K562 (cell line): ENCODE measurements around the gene FIG4. TPM values are rescaled to one million over a fixed set of nuclear protein-coding genes. Genes with fewer than 3 reads are reported as not detected.

Source experiments
- ATAC-seq: fragments of 200-7000 bp; cut with Tn5 transposase; 3 replicates; pipeline ENCODE4 v1.9.1; 2020; ENCODE audit warnings: moderate library complexity
- BruUV-seq: library from RNA; stranded (reverse); fragments of 400-500 nt; replicated peaks from 2 replicates; lab custom pipeline; 2021; lab: Mats Ljungman, UMichigan
- CTCF ChIA-PET: fragments of 300-600 bp; formaldehyde crosslinking; extraction: SDS; loops from one replicate; lab custom pipeline; 2021; ENCODE audit warnings: low intra/inter-chr PET ratio; lab: Yijun Ruan, JAX
- POLR2A ChIA-PET: fragments of 300-600, 350-650 bp; sonication (Branson Sonifier 250); formaldehyde crosslinking; extraction: SDS; loops from one replicate; lab custom pipeline; 2021; ENCODE audit warnings: antibody characterized with exemption, inconsistent platforms; lab: Yijun Ruan, JAX
- DNase-seq, 4 experiments: peaks; one replicate each; pipeline versions ENCODE4 v3.0.0 to v3.0.0-alpha.2; 2011 to 2018; ENCODE audit warnings: low spot score in 3 of 4, mixed read lengths in 3 of 4; ENCODE audit errors: extremely low read depth in 1 of 4
- FAIRE-seq: peaks from 2 replicates; lab custom pipeline; 2011; peaks lifted over from hg19 to GRCh38; lab: Jason Lieb, UNC
- H2AFZ ChIP-seq: 2 replicates; pipeline ENCODE4 v1.6.0; 2011; ENCODE audit warnings: low read depth, low read length, control low read depth, inconsistent platforms
- H3K27ac ChIP-seq: fragments of 200-600 bp; 3 replicates; pipeline ENCODE4 v1.8.0; 2011; ENCODE audit warnings: low read depth, mild to moderate bottlenecking, control low read depth, inconsistent platforms, low read length, moderate library complexity, mixed read lengths; ENCODE audit errors: extremely low read depth
- H3K27me3 ChIP-seq, 2 experiments: fragments of 300-600 bp in 1 of 2; 2 replicates in 1 of 2; 3 replicates in 1 of 2; pipeline versions ENCODE4 v1.6.0 to v1.8.0; 2011; ENCODE audit warnings: inconsistent platforms in 2 of 2, low read length in 2 of 2, mild to moderate bottlenecking in 1 of 2, mixed read lengths in 1 of 2, moderate library complexity in 1 of 2; ENCODE audit not compliant: control insufficient read depth in 2 of 2, insufficient read depth in 2 of 2
- H3K36me3 ChIP-seq: fragments of 300-600 bp; 3 replicates; pipeline ENCODE4 v1.8.0; 2011; ENCODE audit warnings: mild to moderate bottlenecking, low read length, inconsistent platforms; ENCODE audit not compliant: control insufficient read depth, insufficient read depth
- H3K4me1 ChIP-seq, 2 experiments: fragments of 200-600 bp in 1 of 2; replicated peaks in 1 of 2; 2 replicates in 1 of 2; 3 replicates in 1 of 2; pipeline versions ENCODE4 v1.5.1 to v1.8.0; 2011; ENCODE audit warnings: inconsistent platforms in 2 of 2, low read length in 2 of 2, mild to moderate bottlenecking in 1 of 2, mixed read lengths in 1 of 2, moderate library complexity in 1 of 2; ENCODE audit not compliant: control insufficient read depth in 2 of 2, insufficient read depth in 2 of 2
- H3K4me2 ChIP-seq: 2 replicates; pipeline ENCODE4 v1.6.1; 2011; ENCODE audit warnings: low read length, control low read depth, inconsistent platforms, mixed read lengths; ENCODE audit not compliant: insufficient read depth
- H3K4me3 ChIP-seq: fragments of 200-600 bp; sonication (generic), shearing (Covaris generic); 2 replicates; pipeline ENCODE4 v1.5.1; 2016; ENCODE audit warnings: control low read depth, inconsistent platforms
- H3K79me2 ChIP-seq: fragments of 200-600 bp; 3 replicates; pipeline ENCODE4 v1.8.0; 2011; ENCODE audit warnings: low read length, inconsistent platforms; ENCODE audit not compliant: control insufficient read depth, insufficient read depth
- H3K9ac ChIP-seq, 2 experiments: 2 replicates each; pipeline versions ENCODE4 v1.6.0 to v1.6.1; 2011; ENCODE audit warnings: low read depth in 2 of 2, low read length in 2 of 2, control low read depth in 1 of 2, inconsistent platforms in 1 of 2, mild to moderate bottlenecking in 1 of 2, mixed read lengths in 1 of 2; ENCODE audit not compliant: insufficient read depth in 1 of 2
- H3K9me1 ChIP-seq: one replicate; pipeline ENCODE4 v1.6.0; 2011; ENCODE audit warnings: inconsistent platforms, mild to moderate bottlenecking, low read length, moderate library complexity; ENCODE audit not compliant: control insufficient read depth, insufficient read depth
- H3K9me3 ChIP-seq: replicated peaks from 2 replicates; pipeline ENCODE4 v1.5.1; 2011; ENCODE audit warnings: low read depth, low read length, inconsistent platforms; ENCODE audit not compliant: control insufficient read depth, insufficient read depth
- H4K20me1 ChIP-seq: replicated peaks from 2 replicates; pipeline ENCODE4 v1.6.1; 2011; ENCODE audit warnings: low read length, inconsistent platforms, mixed read lengths; ENCODE audit not compliant: control insufficient read depth, insufficient read depth
- ARHGAP35 ChIP-seq: fragments of 450-650 bp; IDR thresholded peaks from 2 replicates; pipeline ENCODE4 v1.6.1; 2018; ENCODE audit not compliant: partially characterized antibody
- ASH1L ChIP-seq: fragments of 450-650 bp; IDR thresholded peaks from 2 replicates; pipeline ENCODE4 v1.6.1; 2018; ENCODE audit warnings: borderline replicate concordance, mild to moderate bottlenecking, low read depth; ENCODE audit not compliant: partially characterized antibody
- BCOR ChIP-seq: fragments of 450-650 bp; IDR thresholded peaks from 2 replicates; pipeline ENCODE4 v1.6.1; 2016
- CREBBP ChIP-seq: IDR thresholded peaks from one replicate; pipeline ENCODE4 v1.6.1; 2012; ENCODE audit warnings: low read depth, mild to moderate bottlenecking, control low read depth, inconsistent platforms, low read length
- ELF2 ChIP-seq: fragments of 250-450 bp; sonication (Bioruptor Pico); IDR thresholded peaks from 2 replicates; pipeline ENCODE4 v1.5.0; 2021; ENCODE audit warnings: mild to moderate bottlenecking
- PTRF ChIP-seq: fragments of 450-650 bp; IDR thresholded peaks from 2 replicates; pipeline ENCODE4 v1.6.1; 2016; ENCODE audit warnings: mild to moderate bottlenecking, missing genetic modification characterization, missing compliant biosample characterization
- RAD51 ChIP-seq: fragments of 450-650 bp; IDR thresholded peaks from 2 replicates; pipeline ENCODE4 v1.7.1; 2016; ENCODE audit warnings: low read depth, mild to moderate bottlenecking, borderline replicate concordance
- ZNF146 ChIP-seq: IDR thresholded peaks from one replicate; pipeline ENCODE4 v1.6.1; 2018; ENCODE audit warnings: missing compliant biosample characterization; ENCODE audit not compliant: unreplicated experiment
- WGBS: fragments of 100-300 bp; shearing (Covaris generic); methylation state at CpG from one replicate; pipeline ENCODE4 v1.1.6; 2016; ENCODE audit warnings: low coverage, mixed read lengths; ENCODE audit not compliant: insufficient coverage; ENCODE audit errors: missing lambda C conversion rate; 5-methylcytosine and 5-hydroxymethylcytosine counted together
- in situ Hi-C: fragments of 300-500 bp; cut with MboI; formaldehyde crosslinking; loops from 4 replicates; pipeline ENCODE4 v1.15.0; 2018; ENCODE audit warnings: inconsistent platforms, mixed read lengths
- intact Hi-C: fragments of 100-400 bp; cut with micrococcal nuclease; formaldehyde crosslinking; loops from 2 replicates; pipeline ENCODE4 v1.14.2; 2022
- polyA plus RNA-seq, 8 experiments: library from polyadenylated mRNA; depleted of rRNA in 4 of 8; stranded (reverse) in 5 of 8; unstranded in 3 of 8; fragments of >200 nt; fragmentation: Nextera tagmentation in 2 of 8; fragmentation: Illumina TruSeq in 1 of 8; extraction: Ambion mirVana in 2 of 8; extraction: Trizol in 1 of 8; gene quantifications; 2 replicates each; pipeline versions ENCODE4 v1.2.1 to v1.2.3, GENCODE V29; 2011 to 2014; ENCODE audit warnings: inconsistent platforms in 1 of 8, missing spikeins in 1 of 8
- total RNA-seq, 7 experiments: library from RNA; depleted of rRNA in 6 of 7; stranded (reverse); fragments of >200 nt in 6 of 7; fragmentation: Illumina TruSeq in 2 of 7; extraction: Trizol in 2 of 7; gene quantifications; 2 replicates each; pipeline versions ENCODE4 v1.2.1 to v1.2.3, GENCODE V29; 2011 to 2021; ENCODE audit warnings: low replicate concordance in 1 of 7
- TF ChIP-seq, protein P1 (sequence below): sonication (generic); formaldehyde crosslinking; IDR thresholded peaks from 2 replicates; pipeline ENCODE4 v1.8.0; 2022; ENCODE audit warnings: mild to moderate bottlenecking, missing genetic modification reagents, borderline replicate concordance

Gene FIG4
- total and polyA plus RNA-seq, 9 of the 15 experiments (the other 6 are each of a cell fraction or from before 2014, with no cell fraction given): 1.5 to 6.8 (median 4.3) TPM

DNA sequence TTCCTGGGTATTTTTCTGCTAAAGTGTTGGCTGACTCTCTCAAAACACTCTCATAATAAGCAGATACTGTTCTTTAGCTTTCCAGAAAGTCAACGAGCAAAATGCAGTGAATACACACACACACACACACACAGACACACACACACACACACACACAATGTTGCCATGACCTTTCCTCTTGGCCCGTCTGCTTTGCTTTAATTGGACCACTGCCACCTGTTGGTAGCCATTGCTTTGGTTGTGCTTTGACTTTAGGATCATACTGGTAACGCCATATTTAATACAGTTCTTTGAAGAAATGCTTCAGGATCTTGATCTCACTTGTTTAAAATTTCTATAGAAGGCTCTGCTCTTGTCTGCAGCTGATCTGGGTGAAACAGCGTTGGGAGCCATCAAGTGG lies 4.4 kb downstream of the FIG4 start (continued):
- no peak for TF ChIP-seq RAD51

DNA sequence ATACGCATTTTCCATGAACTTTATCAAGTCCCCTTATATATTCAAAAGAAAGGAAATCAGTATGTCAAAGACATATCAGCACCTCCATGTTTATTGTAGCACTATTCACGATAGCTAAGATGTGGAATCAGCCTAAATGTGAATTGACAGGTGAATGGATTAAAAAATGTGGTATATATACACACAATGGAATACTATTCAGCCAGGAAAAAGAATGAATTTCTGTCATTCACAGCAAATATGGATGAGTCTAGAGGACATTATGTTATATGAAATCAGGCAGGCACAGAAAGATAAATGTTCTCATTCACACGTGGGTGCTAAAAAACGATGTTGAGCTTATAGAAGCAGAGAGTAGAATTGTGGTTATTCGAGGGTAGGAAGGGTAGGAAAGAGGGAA lies 5.3 kb downstream of the FIG4 start:
- no peak overlapping the region for H3K4me2 ChIP-seq
- ChIA-PET POLR2A (no interaction called here), CTCF (no interaction called here)
- no peak overlapping the region for H3K4me3 ChIP-seq
- H2AFZ ChIP-seq: no peak overlapping the region
- H3K9me1 ChIP-seq: no peaks in the 10 kb centered on the region
- H3K4me1 ChIP-seq: peaks cover 0 to 2% of the 10 kb centered on the region in 2 experiments; a peak in 1 of 5 replicates
- FAIRE-seq (no peak), DNase-seq (no peak), ATAC-seq (no peak)
- H3K9ac ChIP-seq: no peak overlapping the region
- intact Hi-C loops (loop anchor here (10.0 kb wide), 1 partner anchor 512 kb away; no protein-coding TSS in a partner anchor), in situ Hi-C loops (no loop called here)
- no peaks in the 10 kb centered on the region for H3K27me3 ChIP-seq
- no TSS peak for BruUV-seq
- no peaks in the 10 kb centered on the region for H3K36me3 ChIP-seq
- TF ChIP-seq ARHGAP35 (no peak), ZNF146 (CRISPR knock-in tag) (peak; percentile 88)
- no peak overlapping the region for H3K27ac ChIP-seq
- 11% methylated on average over 5 of the region's 5 CpGs for WGBS
- H3K9me3 ChIP-seq: no peaks in the 10 kb centered on the region
- no peaks in the 10 kb centered on the region for H4K20me1 ChIP-seq
- no peaks in the 10 kb centered on the region for H3K79me2 ChIP-seq

DNA sequence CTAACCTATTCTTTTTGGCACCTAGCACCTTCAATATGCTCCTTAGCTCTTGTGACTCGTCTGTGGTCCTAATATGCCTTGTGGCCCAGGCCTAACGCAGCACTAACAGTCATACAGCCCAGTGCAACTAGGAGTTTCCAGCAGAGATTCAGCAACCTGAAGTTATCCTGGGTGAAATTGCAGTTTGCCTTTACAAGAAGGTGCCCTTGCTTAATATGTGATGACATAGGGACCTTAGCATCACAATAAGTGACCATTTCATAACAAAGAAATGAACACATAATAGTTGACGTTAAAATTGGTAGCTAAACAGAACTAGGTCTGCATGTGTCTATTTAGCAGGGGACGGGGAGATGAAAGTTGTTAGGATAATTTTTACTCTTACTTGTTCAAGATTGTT lies 10.1 kb downstream of the FIG4 start:
- no peaks in the 10 kb centered on the region for H3K79me2 ChIP-seq
- WGBS: 6% methylated on average over 4 of the region's 4 CpGs
- intact Hi-C loops: loop anchor here (10.0 kb wide), 1 partner anchor 474 kb away; the partner anchor contains the start of gene WASF1
- TF ChIP-seq BCOR (no peak), ELF2 (no peak), ASH1L (no peak), CREBBP (no peak), PTRF (tag) (no peak)
- TF ChIP-seq, protein P1, sequence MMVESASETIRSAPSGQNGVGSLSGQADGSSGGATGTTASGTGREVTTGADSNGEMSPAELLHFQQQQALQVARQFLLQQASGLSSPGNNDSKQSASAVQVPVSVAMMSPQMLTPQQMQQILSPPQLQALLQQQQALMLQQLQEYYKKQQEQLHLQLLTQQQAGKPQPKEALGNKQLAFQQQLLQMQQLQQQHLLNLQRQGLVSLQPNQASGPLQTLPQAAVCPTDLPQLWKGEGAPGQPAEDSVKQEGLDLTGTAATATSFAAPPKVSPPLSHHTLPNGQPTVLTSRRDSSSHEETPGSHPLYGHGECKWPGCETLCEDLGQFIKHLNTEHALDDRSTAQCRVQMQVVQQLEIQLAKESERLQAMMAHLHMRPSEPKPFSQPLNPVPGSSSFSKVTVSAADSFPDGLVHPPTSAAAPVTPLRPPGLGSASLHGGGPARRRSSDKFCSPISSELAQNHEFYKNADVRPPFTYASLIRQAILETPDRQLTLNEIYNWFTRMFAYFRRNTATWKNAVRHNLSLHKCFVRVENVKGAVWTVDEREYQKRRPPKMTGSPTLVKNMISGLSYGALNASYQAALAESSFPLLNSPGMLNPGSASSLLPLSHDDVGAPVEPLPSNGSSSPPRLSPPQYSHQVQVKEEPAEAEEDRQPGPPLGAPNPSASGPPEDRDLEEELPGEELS (CRISPR knock-in tag): no peak

More for the DNA sequence above, 10.1 kb downstream of the FIG4 start:
- H3K27me3 ChIP-seq: no peaks in the 10 kb centered on the region
- no peaks in the 10 kb centered on the region for H3K9me1 ChIP-seq
- H3K4me3 ChIP-seq: no peak overlapping the region
- H3K4me2 ChIP-seq: no peak overlapping the region
- ChIA-PET POLR2A (interaction anchor here (1.4 kb wide), 1 partner anchor 10 kb away, joined by 4 read pairs; the partner anchor contains the start of genes AK9 and FIG4), CTCF (no interaction called here)
- no TSS peak for BruUV-seq
- DNase-seq: no peak
- no peaks in the 10 kb centered on the region for H3K4me1 ChIP-seq
- H3K9me3 ChIP-seq: no peaks in the 10 kb centered on the region
- H4K20me1 ChIP-seq: no peaks in the 10 kb centered on the region
- ATAC-seq: no peak
- no peak overlapping the region for H3K27ac ChIP-seq
- FAIRE-seq: no peak
- in situ Hi-C loops: loop anchor here (5.0 to 10.0 kb wide), 3 partner anchors 176 to 691 kb away; no protein-coding TSS in a partner anchor
- H3K9ac ChIP-seq: no peak overlapping the region
- no peak overlapping the region for H2AFZ ChIP-seq
- H3K36me3 ChIP-seq: no peaks in the 10 kb centered on the region
